ENCODE results near the gene RPS27A.
"Not testable (repeated sequence)": the region's sequence is repeated elsewhere in the genome, so short reads cannot be mapped to it uniquely, and the experiment has no call there.

RPS27A gene

GRCh38 chr2:55239656-55240222 is 7.3 kb downstream of the RPS27A start:
- DNase-seq (ENCODE audit: low read depth), result no peak

GRCh38 chr2:55241582-55241981 is 9.1 kb downstream of the RPS27A start:
- not testable (repeated sequence) for DNase-seq (ENCODE audit: low read depth)

- DNase-seq (ENCODE audit: low read depth), result no peak
Measured at GRCh38 chr2:55242617-55243016, 10.1 kb downstream of the RPS27A start.

GRCh38 chr2:55245411-55245810 is 12.9 kb downstream of the RPS27A start:
- DNase-seq (ENCODE audit: low read depth), result no peak

- no peak for DNase-seq (ENCODE audit: low read depth)
Measured at GRCh38 chr2:55247025-55247424, 14.5 kb downstream of the RPS27A start.

- no peak for DNase-seq (ENCODE audit: low read depth)
Measured at GRCh38 chr2:55252832-55253231, 20.3 kb downstream of the RPS27A start.

- not testable (repeated sequence) for DNase-seq (ENCODE audit: low read depth)
Measured at GRCh38 chr2:55259586-55259985, 27.1 kb downstream of the RPS27A start.

- DNase-seq (ENCODE audit: low read depth), result no peak
Measured at GRCh38 chr2:55268288-55268906, 35.9 kb downstream of the RPS27A start.

GRCh38 chr2:55268907-55269644 is 36.6 kb downstream of the RPS27A start, which contains the start of gene MTIF2:
TSS of gene MTIF2 (minus strand) at chr2:55269231. CDS start at chr2:55263858, 5,373 bp downstream.
- peak; percentile 70 for DNase-seq (ENCODE audit: low read depth)

- no peak for DNase-seq (ENCODE audit: low read depth)
Measured at GRCh38 chr2:55269645-55269990, 37.1 kb downstream of the RPS27A start.

DNA sequence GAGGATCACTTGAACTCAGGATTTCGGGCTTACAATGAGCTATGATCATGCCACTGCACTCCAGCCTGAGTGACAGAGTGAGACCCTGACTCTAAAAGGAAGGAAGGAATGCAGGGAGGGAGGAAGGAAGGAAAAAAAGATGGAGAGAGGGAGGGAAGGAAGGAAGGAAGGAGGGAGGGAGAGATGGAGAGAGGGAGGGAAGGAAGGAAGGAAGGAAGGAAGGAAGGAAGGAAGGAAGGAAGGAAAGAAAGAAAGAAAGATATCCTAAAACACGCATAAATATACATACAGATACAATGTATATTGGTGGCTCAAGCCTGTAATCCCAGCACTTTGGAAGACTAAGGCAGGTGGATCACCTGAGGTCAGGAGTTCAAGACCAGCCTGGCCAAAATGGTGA is 41.9 kb downstream of the RPS27A start:
- DNase-seq (ENCODE audit: low read depth), result not testable (repeated sequence)

DNA sequence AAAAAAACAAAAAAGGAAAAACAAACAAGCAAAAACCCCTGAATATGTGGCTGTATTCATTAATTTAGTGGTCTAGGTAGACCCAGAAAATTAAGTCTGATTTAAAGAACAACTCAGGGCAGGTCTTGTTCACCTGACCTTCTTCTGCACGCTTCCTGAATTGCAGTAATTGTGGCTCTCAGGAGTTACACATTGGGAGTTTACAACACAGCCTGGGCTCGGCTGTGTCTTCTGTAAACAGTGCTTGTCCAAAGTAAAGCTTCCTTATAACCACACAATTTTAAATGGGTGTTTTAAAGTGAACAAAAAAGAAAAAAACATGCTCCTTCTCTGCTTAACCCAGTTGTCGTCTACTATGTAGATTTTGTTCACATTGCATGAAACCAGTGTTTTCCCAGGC is 44.8 kb downstream of the RPS27A start:
- no peak for DNase-seq (ENCODE audit: low read depth)

GRCh38 chr2:55279214-55279835 is 46.8 kb downstream of the RPS27A start:
- not testable (repeated sequence) for DNase-seq (ENCODE audit: low read depth)

- not testable (repeated sequence) for DNase-seq (ENCODE audit: low read depth)
Measured at GRCh38 chr2:55279859-55280424, 47.5 kb downstream of the RPS27A start.

DNA sequence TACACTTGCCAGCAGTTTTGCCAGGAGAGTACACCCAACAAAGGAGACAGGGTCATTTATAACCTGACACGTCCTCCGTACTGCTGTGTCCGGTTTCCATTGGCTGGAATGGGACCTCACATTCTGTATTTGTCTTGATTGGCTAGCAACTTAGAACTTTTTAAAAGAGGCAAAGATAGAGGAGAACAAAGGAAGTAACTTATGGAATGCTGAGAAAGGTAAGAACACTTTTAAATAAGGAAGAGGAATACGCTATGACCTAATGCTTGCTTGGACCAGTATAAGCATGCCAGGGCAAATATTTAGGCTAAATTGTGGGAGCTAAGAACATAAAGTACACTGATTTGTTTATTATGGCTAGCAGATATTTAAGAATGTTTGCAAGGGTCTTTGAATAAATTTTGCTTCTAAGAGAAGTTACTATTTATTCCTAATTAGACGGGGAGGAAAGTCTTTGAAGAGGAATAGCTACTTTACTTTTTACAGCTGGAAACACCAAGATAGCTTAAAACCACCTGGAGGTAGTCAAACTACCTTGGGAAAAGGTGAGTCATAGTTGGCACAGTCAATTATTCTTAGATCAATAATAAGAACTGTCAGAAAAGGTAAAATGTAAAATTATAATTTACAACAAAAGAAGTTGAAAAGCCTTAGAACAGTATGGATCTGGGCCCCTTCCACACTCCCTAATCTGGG is 48.5 kb downstream of the RPS27A start:
- DNase-seq (ENCODE audit: low read depth), result not testable (repeated sequence)

GRCh38 chr2:55282110-55282917 is 49.8 kb downstream of the RPS27A start:
- peak; percentile 77 for DNase-seq (ENCODE audit: low read depth)

DNA sequence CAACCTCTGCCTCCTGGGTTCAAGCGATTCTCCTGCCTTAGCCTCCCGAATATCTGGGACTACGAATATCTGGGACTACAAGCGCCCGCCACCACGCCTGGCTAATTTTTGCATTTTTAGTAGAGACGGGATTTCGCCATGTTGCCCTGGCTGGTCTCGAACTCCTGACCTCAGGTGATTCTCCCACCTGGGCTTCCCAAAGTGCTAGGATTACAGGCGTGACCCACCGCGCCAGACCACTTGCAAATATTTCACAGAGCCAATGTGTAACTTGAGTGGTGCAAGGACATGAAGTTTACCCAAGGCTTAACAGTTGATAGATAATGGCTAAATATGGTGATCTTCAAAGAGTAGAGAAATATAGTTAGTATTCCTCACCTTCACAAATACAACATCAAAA is 50.6 kb downstream of the RPS27A start:
- DNase-seq (ENCODE audit: low read depth), result no peak
